H1 (cell line): Measurements from ENCODE around the gene PLXNB2.

ENCODE experiments used
- EZH2 ChIP-seq: fragments of 200-600 bp; sonication (generic); IDR thresholded peaks from 2 replicates; pipeline ENCODE4 v1.7.1; 2012; ENCODE audit warnings: low read depth, mild to moderate bottlenecking, moderate library complexity, low read length, inconsistent platforms; ENCODE audit not compliant: severe bottlenecking
- POLR2A ChIP-seq, 2 experiments: IDR thresholded peaks; 1 replicate in 1 of 2; 2 replicates in 1 of 2; pipeline ENCODE4 v1.6.1; 2011; ENCODE audit warnings: low read depth in 2 of 2, low read length in 2 of 2, mild to moderate bottlenecking in 2 of 2; ENCODE audit errors: control extremely low read depth in 1 of 2
- RAD21 ChIP-seq, 2 experiments: IDR thresholded peaks in 1 of 2; conservative IDR thresholded peaks in 1 of 2; 2 replicates each; pipeline ENCODE4 v1.6.1; 2011; ENCODE audit warnings: low read depth in 2 of 2, low read length in 2 of 2, improper control_type of control experiment in 1 of 2, inconsistent platforms in 1 of 2, mild to moderate bottlenecking in 1 of 2, moderate library complexity in 1 of 2

DNA sequence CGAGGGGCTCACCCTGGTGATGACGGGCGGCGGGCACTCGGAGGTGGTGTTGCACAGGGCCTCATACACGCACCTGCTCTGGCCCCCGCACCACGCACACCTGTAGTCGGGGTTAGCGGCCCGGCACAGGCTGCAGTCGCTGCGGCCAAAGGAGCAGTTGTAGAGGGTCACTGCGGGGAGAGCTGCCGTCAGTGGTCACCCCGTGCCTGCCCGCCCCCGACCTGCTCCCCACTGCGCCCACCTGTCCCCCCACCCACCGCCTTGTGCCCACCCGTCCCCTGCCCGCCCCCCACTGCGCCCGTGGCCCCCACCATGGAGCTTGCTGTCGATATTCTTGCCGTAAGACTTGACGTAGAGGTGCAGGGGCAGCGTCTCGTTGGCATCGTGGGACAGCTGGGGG is 23.6 kb downstream of the PLXNB2 start:
- TF ChIP-seq RAD21 (IDR thresholded peaks at IDR 0.05 in 1 of 2, conservative IDR thresholded peaks at IDR 0.05 in 1 of 2; ENCODE audit: low read depth in 2 of 2, low read length in 2 of 2), result no peak
- TF ChIP-seq POLR2A (IDR thresholded peaks at IDR 0.05; ENCODE audit: control extremely low read depth in 1 of 2, low read depth in 2 of 2, low read length in 2 of 2), result no peak
- TF ChIP-seq EZH2, result no peak
